Measurements from ENCODE around the gene ATP11C.

The ATP11C gene

DNA sequence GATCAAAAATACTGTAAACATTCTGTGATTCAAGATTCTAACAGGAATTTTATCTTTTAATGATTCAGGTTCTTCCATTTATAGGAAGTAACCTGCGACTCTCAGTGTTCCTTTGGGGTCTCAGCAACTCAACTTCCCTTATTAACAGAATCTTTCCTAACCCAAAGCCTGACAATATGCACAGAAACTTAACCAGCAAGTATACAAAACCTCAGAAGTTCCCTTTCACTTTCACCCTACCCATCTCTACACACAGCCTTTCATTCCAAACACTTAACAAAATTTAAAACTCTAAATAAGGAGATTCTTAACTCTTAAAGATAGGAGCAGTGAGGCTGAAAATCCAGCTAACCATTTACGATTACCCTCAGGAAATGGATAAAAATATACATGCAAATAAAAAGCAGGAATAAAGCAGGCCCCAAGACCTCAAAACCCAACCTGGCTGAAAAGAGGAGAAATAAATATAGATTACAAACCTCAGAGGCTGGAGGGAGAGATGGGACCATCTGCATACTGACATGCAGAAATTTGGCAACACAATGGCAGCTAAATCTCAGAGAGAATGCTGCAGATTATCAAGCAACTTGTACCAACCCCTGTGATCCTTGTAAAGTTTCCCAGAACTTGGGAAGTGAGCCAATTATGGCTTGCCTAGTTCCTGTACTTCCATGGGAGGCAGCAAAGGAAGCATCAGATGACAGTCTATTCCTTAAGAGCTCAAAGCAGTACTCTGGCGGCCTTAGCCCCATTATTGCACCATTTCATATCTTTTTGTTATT, 101.0 kb downstream of the ATP11C start:
- TF ChIP-seq EZH2 (IDR thresholded peaks at IDR 0.05), result no peak
- TF ChIP-seq FOXP2 (optimal IDR thresholded peaks at IDR 0.05; ENCODE audit: control extremely low read depth, extremely low read length, insufficient read depth), result no peak
- TF ChIP-seq POLR2AphosphoS5 (IDR thresholded peaks at IDR 0.05; ENCODE audit: borderline replicate concordance, low read depth, low read length), result no peak
- H3K9ac ChIP-seq (ENCODE audit: insufficient read length), result peak overlapping the region; percentile 9
- no peaks in the 10 kb centered on the region for H3K36me3 ChIP-seq (ENCODE audit: insufficient read depth, low read length)
- peak overlapping the region; percentile 64 for H3K4me3 ChIP-seq
- peak overlapping the region; percentile 96 for H3K27ac ChIP-seq
- peak; percentile 60 for DNase-seq (ENCODE audit: low read depth, low spot score)
- H3K9me3 ChIP-seq (ENCODE audit: low read depth, low read length), result no peaks in the 10 kb centered on the region

DNA sequence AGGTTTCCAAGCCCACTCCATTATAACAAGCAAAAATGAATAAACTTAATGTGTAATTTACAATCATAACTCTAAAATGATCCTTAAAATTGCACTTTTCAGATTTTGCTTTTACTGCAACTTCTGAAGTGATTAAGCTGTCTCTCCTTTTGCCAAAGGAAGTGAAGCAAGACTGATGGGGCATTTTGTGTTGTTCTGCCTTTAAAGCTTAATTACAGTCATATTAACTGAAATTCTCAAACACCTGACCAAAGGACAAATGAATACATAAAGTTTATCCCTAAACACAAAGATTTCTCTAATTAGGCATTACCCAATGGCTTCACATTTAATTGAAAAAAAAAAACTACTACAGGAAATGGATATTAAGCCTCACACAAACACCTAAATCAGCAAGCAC, 101.8 kb downstream of the ATP11C start:
- TF ChIP-seq FOXP2 (optimal IDR thresholded peaks at IDR 0.05; ENCODE audit: control extremely low read depth, extremely low read length, insufficient read depth) (no peak), POLR2AphosphoS5 (IDR thresholded peaks at IDR 0.05; ENCODE audit: borderline replicate concordance, low read depth, low read length) (peak; percentile 22; the same call in 1 of the 2 replicates)
- Histone ChIP-seq H3K9ac (ENCODE audit: insufficient read length) (peak overlapping the region; percentile 9), H3K9me3 (ENCODE audit: low read depth, low read length) (no peaks in the 10 kb centered on the region), H3K4me3 (peak overlapping the region; percentile 64), H3K36me3 (ENCODE audit: insufficient read depth, low read length) (no peaks in the 10 kb centered on the region), H3K27ac (peak overlapping the region; percentile 96)
- no peak for DNase-seq (ENCODE audit: low read depth, low spot score)

DNA sequence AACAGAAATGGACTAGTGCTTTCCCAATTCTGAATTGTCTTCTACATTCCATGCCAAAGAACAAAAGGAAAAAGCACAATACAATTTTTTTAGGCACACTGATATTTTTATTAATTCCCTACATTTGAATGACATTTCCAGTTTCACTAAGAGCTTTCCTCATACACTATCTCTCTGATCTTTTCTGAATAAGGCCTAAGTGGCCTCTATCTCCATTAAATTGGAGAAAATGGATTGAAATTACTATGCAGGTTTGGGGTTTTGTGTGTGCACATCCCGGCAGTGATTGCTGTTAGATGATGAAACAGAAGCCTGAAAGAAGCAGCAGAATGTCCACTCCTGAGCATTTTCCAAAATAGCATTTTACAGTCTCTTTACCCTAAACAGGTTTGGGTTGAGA, 104.0 kb downstream of the ATP11C start:
- H3K9me3 ChIP-seq (ENCODE audit: low read depth, low read length), result no peaks in the 10 kb centered on the region
- TF ChIP-seq FOXP2 (optimal IDR thresholded peaks at IDR 0.05; ENCODE audit: control extremely low read depth, extremely low read length, insufficient read depth), result no peak
- TF ChIP-seq POLR2AphosphoS5 (IDR thresholded peaks at IDR 0.05; ENCODE audit: borderline replicate concordance, low read depth, low read length), result no peak
- TF ChIP-seq EZH2 (IDR thresholded peaks at IDR 0.05), result no peak
- peak overlapping the region; percentile 26 for H3K27ac ChIP-seq
- H3K9ac ChIP-seq (ENCODE audit: insufficient read length), result peak overlapping the region; percentile 19
- no peak for DNase-seq (ENCODE audit: low read depth, low spot score)
- H3K36me3 ChIP-seq (ENCODE audit: insufficient read depth, low read length), result no peaks in the 10 kb centered on the region
- H3K4me3 ChIP-seq, result peak overlapping the region; percentile 50; the same call in 1 of the 2 replicates

DNA sequence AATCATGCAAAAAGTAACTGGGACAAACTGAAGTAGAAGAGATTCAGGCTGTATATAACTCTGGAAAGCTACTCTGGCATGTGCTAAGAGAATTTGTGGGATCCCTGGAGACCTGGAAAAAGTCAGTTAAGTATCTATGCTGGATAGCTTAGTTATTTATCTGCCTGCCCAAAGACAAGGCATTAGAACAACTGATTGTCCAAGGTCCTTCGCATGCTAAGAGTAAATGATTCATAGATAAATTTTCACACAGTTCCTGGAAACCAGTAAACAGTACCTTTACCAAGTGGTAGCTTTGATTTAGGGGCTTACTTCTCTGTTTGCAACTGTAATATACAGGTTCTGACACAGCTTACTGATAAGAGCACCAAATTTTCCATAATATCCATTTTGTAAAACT, 104.8 kb downstream of the ATP11C start:
- Histone ChIP-seq H3K36me3 (ENCODE audit: insufficient read depth, low read length) (0 out of 2 replicates have a peak, but pooled peaks cover 4% of the 10 kb centered on the region), H3K4me3 (no peak overlapping the region), H3K27ac (0 out of 2 replicates have a peak overlapping the region, but pooled peaks have one; percentile 87), H3K9ac (ENCODE audit: insufficient read length) (no peak overlapping the region), H3K9me3 (ENCODE audit: low read depth, low read length) (no peaks in the 10 kb centered on the region)
- TF ChIP-seq EZH2 (IDR thresholded peaks at IDR 0.05), result no peak
- TF ChIP-seq FOXP2 (optimal IDR thresholded peaks at IDR 0.05; ENCODE audit: control extremely low read depth, extremely low read length, insufficient read depth), result no peak
- no peak for TF ChIP-seq POLR2AphosphoS5 (IDR thresholded peaks at IDR 0.05; ENCODE audit: borderline replicate concordance, low read depth, low read length)
- DNase-seq (ENCODE audit: low read depth, low spot score), result no peak

DNA sequence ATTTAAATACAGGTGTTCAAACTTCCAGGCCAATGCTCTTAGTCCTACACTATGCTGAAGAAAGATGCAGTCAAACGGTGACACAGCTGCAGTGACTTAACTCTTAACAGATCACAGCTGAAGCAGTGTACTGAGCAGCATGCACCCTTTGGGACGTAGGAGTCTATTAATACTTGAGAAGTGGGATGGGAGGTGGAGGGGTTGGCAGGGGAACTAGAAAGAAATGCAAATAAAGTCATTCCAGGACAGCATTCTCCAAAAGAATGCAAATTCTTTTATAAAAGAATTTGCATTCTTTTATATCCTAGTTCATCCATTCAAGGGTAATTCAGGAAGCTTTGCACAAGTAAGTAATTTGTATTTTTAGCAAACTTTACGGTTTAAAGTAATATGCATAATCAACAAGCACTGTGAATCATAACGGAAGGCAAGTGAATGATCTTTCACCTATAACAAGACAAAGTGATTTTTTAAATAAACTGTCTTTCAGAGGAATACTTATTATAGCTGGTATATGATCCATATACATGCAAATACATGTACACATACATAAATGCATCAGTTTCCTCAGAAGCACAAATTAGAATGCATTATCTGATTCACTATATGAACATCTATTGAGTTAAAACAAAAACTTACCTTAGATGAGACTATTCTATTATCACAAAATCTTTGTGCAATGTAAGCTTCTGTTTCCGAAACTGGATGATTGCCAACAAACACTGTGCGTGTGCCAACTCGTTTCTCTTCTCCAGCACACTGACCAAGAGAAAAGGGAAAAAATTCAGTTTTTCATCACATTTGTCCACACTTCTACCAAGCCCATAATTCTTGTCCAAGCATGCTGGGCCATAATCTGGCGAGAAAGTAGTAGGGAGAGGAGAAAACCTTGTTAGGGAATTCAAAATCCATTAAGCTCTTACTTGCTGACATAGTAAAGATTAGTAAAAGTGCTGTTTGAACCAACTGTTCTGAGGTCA, 106.5 kb downstream of the ATP11C start:
- H3K9me3 ChIP-seq (ENCODE audit: low read depth, low read length), result no peaks in the 10 kb centered on the region
- no peak for DNase-seq (ENCODE audit: low read depth, low spot score)
- H3K9ac ChIP-seq (ENCODE audit: insufficient read length), result peak overlapping the region; percentile 23
- peak; percentile 19 for TF ChIP-seq FOXP2 (optimal IDR thresholded peaks at IDR 0.05; ENCODE audit: control extremely low read depth, extremely low read length, insufficient read depth)
- no peak for TF ChIP-seq POLR2AphosphoS5 (IDR thresholded peaks at IDR 0.05; ENCODE audit: borderline replicate concordance, low read depth, low read length)
- peaks cover 4% of the 10 kb centered on the region; the same call in 1 of the 2 replicates for H3K36me3 ChIP-seq (ENCODE audit: insufficient read depth, low read length)
- H3K27ac ChIP-seq, result peak overlapping the region; percentile 87
- peak overlapping the region; percentile 60 for H3K4me3 ChIP-seq

DNA sequence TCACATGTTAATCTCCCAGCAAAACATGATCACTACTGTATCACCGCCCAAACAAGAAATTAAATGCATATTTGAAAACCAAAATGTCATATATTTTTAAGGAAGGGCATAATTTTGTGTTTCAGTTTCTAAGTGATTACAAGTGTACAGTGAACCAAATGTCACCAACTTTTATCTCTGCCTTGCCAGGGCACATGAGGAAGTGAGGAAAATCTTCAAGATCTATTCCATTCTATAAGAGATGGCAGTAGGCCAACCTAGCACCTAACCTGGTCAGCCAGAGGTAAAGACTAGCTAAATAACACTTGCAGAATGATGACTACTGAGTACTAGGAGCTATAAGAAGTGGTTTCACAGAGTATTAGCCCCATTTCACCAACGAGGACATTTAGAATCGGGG, 107.2 kb downstream of the ATP11C start:
- TF ChIP-seq EZH2 (IDR thresholded peaks at IDR 0.05) (no peak), FOXP2 (optimal IDR thresholded peaks at IDR 0.05; ENCODE audit: control extremely low read depth, extremely low read length, insufficient read depth) (no peak), POLR2AphosphoS5 (IDR thresholded peaks at IDR 0.05; ENCODE audit: borderline replicate concordance, low read depth, low read length) (no peak)
- DNase-seq (ENCODE audit: low read depth, low spot score), result no peak

DNA sequence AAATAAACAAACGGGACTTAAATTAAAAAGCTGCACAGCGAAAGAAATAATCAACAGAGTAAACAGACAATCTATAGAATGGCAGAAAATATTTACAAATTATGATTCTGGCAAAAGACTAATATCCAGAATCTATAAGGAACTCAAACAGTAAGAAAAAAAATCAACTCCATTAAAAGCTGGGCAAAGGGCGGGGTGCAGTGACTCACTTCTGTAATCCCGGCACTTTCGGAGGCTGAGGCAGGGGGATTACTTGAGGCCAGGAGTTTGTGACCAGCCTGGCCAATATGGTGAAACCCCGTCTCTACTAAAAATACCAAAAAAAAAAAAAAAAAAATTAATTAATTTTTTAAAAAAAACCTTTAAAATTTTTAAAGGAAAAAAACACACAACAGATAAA, 109.0 kb downstream of the ATP11C start:
- Histone ChIP-seq H3K9me3 (ENCODE audit: low read depth, low read length) (no peaks in the 10 kb centered on the region), H3K4me3 (no peak overlapping the region), H3K36me3 (ENCODE audit: insufficient read depth, low read length) (peaks cover 9% of the 10 kb centered on the region), H3K9ac (ENCODE audit: insufficient read length) (no peak overlapping the region), H3K27ac (no peak overlapping the region)
- no peak for DNase-seq (ENCODE audit: low read depth, low spot score)
- TF ChIP-seq EZH2 (IDR thresholded peaks at IDR 0.05) (no peak), FOXP2 (optimal IDR thresholded peaks at IDR 0.05; ENCODE audit: control extremely low read depth, extremely low read length, insufficient read depth) (no peak)

More for the DNA sequence above, 107.2 kb downstream of the ATP11C start:
- no peaks in the 10 kb centered on the region for H3K9me3 ChIP-seq (ENCODE audit: low read depth, low read length)
- H3K9ac ChIP-seq (ENCODE audit: insufficient read length), result no peak overlapping the region
- peaks cover 4% of the 10 kb centered on the region; the same call in 1 of the 2 replicates for H3K36me3 ChIP-seq (ENCODE audit: insufficient read depth, low read length)
- peak overlapping the region; percentile 60; the same call in 1 of the 2 replicates for H3K4me3 ChIP-seq
- H3K27ac ChIP-seq, result peak overlapping the region; percentile 87

Data from SK-N-MC (cell line).